Stimulated activated CD4-positive, alpha-beta T cell treated with anti-CD3 and anti-CD28 coated beads, Interleukin-4, amount 100 ng/mL, for 4 hours (primary cell): ENCODE data around the gene LIN37.

Source experiments
- DNase-seq, 2 experiments: peaks; one replicate each; pipeline ENCODE4 v3.0.0-alpha.2; 2020

Gene LIN37

DNA sequence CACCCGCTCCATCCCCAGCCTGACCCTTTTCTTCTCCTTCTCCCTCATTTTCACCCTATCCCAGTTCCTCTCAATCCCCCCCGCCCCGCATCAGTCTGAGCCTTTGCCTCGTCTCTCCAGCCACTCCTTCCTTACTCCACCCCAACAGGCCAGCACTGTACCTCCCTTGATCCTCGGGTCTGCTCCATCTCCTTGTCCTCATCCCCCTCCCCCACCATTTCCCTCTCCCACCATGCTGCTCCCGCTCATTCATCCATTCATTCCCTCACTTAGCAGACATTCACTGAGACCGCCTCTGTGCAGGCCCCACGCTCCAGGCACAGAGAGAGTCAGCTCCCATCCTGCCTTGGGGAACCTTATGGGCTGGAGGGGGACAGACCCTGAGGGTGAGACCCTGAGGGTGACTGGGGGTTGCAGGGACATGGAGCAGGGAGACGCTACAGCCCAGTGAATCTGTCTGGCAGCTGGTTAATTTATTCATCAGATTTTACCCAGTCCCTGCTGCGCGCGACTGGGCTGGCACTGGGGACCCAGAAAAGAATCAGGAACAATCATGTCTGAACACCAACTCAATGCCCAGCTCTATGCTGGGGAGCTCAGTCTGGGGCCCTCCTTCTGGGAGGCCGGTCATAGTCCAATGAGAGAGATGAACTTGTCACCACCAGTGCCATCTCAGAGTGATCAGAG lies 27.9 kb downstream of the LIN37 start:
- DNase-seq = no peak

DNA sequence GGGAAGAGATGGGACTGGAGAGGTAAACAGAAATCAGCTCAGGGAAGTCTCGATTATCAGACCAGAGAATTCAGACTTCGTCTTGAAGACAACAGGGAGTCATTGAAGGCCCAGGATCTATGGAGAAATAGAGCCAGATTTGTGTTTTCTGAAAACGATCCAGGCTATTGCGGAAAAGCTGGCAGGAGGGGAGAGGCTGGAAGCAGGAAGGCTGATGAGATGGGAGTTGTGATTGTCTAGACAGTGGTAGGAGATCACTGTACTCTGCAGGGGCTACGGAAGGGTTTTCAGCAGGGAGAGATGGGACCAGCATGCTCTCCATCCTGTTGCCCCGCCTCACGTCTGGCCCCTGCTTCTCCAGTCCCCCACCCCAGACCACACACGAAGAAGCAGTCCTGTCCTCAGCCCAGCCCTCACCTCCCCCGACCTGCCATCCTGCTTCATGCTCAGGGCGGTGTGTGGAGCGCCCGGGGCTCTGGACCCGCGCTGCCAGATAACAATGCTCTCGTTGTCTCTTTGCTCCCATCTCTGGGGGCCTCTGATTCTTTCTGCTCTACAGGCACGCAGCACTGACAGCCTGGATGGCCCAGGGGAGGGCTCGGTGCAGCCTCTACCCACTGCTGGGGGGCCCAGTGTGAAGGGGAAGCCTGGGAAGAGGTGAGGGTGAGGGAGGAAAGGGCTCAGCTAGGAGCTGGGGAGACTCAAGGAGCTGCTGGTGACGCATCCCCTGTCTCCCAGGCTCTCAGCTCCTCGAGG lies 28.9 kb downstream of the LIN37 start:
- no peak for DNase-seq

DNA sequence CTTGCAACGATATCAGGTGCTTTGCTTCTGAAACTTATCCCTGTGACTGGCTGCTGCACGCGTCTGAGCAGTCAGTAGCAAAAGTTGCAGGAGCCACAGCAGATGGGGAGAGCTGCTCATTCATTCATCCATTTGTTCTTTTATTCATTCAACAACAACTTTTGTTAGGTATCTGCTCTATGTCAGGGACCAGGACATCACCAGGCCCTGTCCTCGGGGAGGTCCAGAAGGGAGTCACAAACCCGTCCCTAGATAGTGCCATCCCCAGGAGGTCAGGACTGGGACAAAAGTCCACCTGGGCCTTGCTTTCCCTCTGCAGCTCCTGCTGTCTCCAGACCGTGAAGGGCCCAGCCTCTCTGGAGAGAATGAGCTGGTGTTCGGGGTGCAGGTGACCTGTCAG lies 29.6 kb downstream of the LIN37 start:
- DNase-seq = no peak

- no peak for DNase-seq
Measured at GRCh38 chr19:35779033-35779432, 30.7 kb downstream of the LIN37 start.

- no peak for DNase-seq
Measured at GRCh38 chr19:35780058-35780457, 31.7 kb downstream of the LIN37 start.

- no peak for DNase-seq
Measured at GRCh38 chr19:35780717-35781116, 32.3 kb downstream of the LIN37 start.

DNA sequence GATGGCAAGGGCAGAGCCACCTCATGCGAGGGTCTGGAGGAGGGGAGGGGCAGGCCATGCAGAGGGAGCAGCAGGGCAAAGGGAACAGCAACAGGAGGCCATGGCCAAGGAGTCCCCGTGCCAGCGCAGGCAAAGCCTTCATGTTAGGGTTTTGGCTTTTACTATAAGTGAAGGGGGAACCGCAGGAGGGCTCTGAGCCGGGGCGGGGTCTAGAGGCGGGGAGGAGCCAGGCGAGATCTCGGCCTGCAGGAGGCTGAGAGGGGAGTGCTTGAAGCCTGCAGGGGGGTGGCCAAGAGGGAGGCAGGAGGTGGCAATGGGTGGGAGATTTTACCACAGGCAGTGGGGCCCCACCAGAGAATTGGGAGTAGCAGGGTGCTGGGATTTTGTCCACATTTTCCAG lies 33.3 kb downstream of the LIN37 start:
- DNase-seq = no peak

GRCh38 chr19:35782589-35782988 lies 34.2 kb downstream of the LIN37 start:
- DNase-seq = no peak

DNA sequence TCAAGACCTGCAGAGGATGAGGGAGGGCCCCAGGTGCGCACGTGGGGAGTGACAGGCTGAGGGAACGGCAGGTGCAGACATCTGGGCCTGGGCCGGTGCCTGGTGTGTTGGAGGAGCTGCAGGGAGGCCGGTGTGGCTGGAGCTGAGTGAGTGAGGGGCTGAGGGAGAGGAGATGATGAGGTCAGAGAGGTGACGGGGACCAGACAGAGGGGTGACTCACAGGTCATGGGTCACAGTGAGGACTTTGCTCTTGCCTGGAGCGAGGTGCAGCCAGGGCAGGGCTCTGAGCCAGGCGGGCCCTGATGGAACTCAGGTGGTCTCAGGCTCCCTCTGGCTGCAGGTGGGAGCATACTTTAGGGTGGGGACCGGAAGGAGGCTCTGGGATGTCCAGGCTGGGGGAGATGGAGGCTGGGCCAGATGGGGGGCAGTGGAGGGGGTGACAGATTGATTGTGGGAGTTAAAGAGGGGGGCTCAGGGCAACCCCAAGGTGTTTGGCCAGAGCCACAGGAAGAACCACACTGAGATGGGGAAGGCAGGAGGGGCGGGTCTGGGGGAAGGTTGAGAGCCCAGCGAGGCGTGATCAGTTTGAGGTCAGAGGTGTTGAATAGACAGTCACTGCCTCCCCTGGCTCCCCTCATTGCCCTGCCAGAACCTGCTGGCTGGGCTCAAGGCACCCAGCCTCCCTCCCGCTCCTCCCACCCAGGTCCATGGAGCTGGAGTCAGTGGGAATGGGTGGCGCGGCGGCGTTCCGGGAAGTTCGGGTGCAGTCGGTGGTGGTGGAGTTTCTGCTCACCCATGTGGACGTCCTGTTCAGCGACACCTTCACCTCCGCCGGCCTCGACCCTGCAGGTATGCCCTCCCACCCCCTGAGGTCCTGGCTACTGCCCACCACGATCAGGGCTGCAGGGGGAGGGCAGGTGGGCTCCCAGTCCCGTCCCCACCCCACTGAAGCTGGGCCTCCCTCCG lies 35.4 kb downstream of the LIN37 start:
- DNase-seq = no peak

DNA sequence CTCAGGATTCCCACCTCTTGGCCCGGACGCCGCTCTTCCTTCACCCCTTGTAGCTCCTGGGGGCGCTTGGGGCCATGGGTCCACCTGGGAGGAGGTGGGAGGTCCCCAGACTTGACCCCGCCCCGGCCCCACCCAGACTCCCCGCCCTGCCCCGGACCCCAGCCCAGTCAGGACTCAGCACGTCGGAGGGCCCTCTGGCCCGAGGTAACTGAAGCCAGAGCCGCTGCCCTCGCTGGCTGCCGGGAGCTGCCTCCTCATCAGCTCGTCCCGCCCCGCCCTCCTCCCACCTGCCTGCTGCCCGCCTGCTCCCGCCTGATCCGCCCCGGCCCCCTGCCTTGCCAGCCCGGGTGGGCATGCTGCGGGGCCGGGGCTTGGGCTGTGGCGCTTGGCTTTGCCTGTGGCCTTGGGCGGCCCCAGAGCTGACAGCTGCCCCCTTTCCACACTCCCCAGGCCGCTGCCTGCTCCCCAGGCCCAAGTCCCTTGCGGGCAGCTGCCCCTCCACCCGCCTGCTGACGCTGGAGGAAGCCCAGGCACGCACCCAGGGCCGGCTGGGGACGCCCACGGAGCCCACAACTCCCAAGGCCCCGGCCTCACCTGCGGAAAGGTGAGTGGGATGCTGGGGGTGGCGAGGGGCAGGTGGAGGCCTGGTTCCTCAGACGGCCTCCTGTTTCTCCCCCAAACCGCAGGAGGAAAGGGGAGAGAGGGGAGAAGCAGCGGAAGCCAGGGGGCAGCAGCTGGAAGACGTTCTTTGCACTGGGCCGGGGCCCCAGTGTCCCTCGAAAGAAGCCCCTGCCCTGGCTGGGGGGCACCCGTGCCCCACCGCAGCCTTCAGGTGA lies 36.3 kb downstream of the LIN37 start:
- DNase-seq = no peak

DNA sequence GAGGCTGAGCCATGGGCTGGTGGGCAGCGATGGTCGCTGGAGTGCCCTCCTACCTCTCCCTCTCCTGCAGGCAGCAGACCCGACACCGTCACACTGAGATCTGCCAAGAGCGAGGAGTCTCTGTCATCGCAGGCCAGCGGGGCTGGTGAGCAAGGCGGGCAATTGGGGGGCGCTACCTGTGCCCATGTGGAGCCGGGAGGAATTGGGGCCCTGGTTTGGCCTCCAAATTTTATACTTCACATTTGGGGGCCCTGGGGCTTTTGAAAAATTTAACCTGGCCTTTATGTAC lies 36.9 kb downstream of the LIN37 start:
- no peak for DNase-seq

GRCh38 chr19:35786299-35787160 lies 38.2 kb downstream of the LIN37 start:
- no peak for DNase-seq

- no peak for DNase-seq
Measured at GRCh38 chr19:35787227-35787799, 38.9 kb downstream of the LIN37 start.

DNA sequence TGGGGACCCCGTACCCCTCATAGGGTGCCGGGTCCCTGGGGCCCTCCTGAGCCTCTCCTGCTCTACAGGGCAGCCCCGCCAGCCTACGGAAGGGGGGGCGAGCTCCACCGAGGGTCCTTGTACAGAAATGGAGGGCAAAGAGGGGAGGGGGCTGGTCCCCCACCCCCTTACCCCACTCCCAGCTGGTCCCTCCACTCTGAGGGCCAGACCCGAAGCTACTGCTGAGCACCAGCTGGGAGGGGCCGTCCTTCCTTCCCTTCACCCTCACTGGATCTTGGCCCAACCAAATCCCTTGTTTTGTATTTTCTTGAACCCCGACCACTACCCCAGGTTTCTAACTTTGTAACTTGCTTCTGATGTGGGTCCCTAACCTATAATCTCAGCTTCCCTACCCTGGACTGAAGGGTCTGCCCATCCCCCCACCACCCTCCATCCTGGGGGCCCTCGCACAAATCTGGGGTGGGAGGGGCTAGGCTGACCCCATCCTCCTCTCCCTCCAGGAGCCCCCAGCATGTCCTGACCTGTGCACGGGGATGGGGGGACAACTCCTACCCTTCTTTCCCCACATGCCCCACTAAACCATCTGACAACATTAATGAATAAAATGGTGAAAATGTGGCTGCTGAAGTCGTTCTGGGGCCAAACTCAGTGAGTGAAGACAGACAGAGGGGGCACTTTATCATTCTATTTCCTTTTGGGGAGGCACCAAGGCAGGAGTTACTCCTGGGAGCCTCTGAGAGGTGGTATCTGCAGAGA lies 40.0 kb downstream of the LIN37 start:
- no peak for DNase-seq

DNA sequence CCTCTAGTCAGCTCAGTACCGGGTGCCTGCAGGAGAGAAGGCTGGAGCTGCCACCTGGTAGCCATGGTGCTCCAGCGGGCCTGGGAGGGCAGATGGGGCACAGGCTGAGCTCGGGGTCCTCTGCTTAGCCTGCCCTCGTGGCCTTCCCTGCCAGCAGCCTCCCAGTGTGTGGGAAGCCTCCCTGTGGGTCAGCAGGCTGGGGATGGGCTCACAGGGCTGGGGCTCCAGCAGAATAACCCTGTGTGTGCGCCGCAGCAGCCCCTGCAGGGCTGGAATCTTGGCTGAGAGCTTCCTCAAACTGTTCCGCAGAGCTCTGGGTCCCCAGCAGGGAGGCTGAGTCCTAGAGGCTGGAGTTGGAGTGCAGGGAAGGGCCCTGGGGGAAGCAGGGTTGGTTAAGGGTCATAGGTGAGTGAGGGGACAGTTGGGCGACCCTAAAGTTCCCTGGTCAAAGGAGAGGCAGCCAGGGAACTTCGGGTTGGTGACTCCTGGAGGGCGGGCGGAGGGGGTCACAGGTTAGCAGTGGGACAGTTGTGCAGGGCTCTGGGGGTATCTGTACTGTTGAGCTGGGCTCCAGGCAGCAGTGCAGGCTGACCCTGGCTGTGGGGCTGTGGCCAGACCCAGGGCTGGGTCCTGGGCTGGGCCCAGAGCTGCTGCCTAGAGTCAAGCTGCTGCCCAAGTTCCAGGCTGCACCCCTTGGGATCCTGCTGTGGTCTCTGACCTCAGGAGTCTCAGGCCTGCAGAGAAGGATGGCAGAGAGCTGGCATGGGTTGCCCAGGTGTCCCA lies 41.0 kb downstream of the LIN37 start:
- DNase-seq = no peak

GRCh38 chr19:35789978-35790944 lies 41.9 kb downstream of the LIN37 start:
- DNase-seq = no peak

GRCh38 chr19:35790981-35791813 lies 42.8 kb downstream of the LIN37 start:
- DNase-seq = no peak
